K562 (cell line): ENCODE results near the gene ANO8. TPM values are rescaled to one million over a fixed set of nuclear protein-coding genes. Genes with fewer than 3 reads are reported as not detected.
A peak's percentile ranks its signal among the peaks of the same experiment; 100 is the strongest.

Experiments
- ELF2 ChIP-seq: fragments of 250-450 bp; sonication (Bioruptor Pico); IDR thresholded peaks from 2 replicates; pipeline ENCODE4 v1.5.0; 2021; ENCODE audit warnings: mild to moderate bottlenecking
- FOXK2 ChIP-seq, 2 experiments: fragments of 450-650 bp; IDR thresholded peaks in 1 of 2; conservative IDR thresholded peaks in 1 of 2; 2 replicates each; pipeline ENCODE4 v1.6.1; 2016; ENCODE audit warnings: low read depth in 2 of 2, mild to moderate bottlenecking in 1 of 2
- MCM2 ChIP-seq: fragments of 450-650 bp; IDR thresholded peaks from 2 replicates; pipeline ENCODE4 v1.6.1; 2017; ENCODE audit warnings: low read depth, mild to moderate bottlenecking
- MED1 ChIP-seq: sonication (generic); formaldehyde crosslinking; IDR thresholded peaks from 2 replicates; pipeline ENCODE4 v1.8.1; 2023; ENCODE audit warnings: missing genetic modification reagents, borderline replicate concordance
- OTX1 ChIP-seq: fragments of 450-650 bp; formaldehyde crosslinking; IDR thresholded peaks from 2 replicates; pipeline ENCODE4 v1.4.0; 2022; ENCODE audit warnings: mild to moderate bottlenecking
- PRPF4 ChIP-seq: fragments of 200-400 bp; formaldehyde crosslinking; IDR thresholded peaks from one replicate; pipeline ENCODE4 v1.6.1; 2017; ENCODE audit warnings: low read length, low read depth, mild to moderate bottlenecking; ENCODE audit not compliant: insufficient read depth, poor library complexity, severe bottlenecking
- PURB ChIP-seq: sonication (generic); formaldehyde crosslinking; IDR thresholded peaks from 2 replicates; pipeline ENCODE4 v1.9.0; 2021; ENCODE audit warnings: low read depth, mild to moderate bottlenecking, missing genetic modification reagents
- TARDBP ChIP-seq: fragments of 450-650 bp; IDR thresholded peaks from 2 replicates; pipeline ENCODE4 v1.6.1; 2016
- TBL1XR1 ChIP-seq, 2 experiments: IDR thresholded peaks; 2 replicates each; pipeline ENCODE4 v1.6.1; 2012; ENCODE audit warnings: improper control_type of control experiment in 2 of 2, low read length in 2 of 2, mild to moderate bottlenecking in 1 of 2
- TEAD1 ChIP-seq, 2 experiments: fragments of 450-650 bp in 1 of 2; sonication (generic) in 1 of 2; formaldehyde crosslinking; IDR thresholded peaks; 2 replicates each; pipeline versions ENCODE4 v1.4.0 to v1.8.0; 2020 to 2022; ENCODE audit warnings: mild to moderate bottlenecking in 2 of 2, missing genetic modification reagents in 1 of 2
- USF2 ChIP-seq: sonication (generic); formaldehyde crosslinking; IDR thresholded peaks from 2 replicates; pipeline ENCODE4 v1.5.0; 2020; ENCODE audit warnings: missing genetic modification reagents
- polyA plus RNA-seq, 8 experiments: library from polyadenylated mRNA; depleted of rRNA in 4 of 8; stranded (reverse) in 5 of 8; unstranded in 3 of 8; fragments of >200 nt; fragmentation: Nextera tagmentation in 2 of 8; fragmentation: Illumina TruSeq in 1 of 8; extraction: Ambion mirVana in 2 of 8; extraction: Trizol in 1 of 8; gene quantifications; 2 replicates each; pipeline versions ENCODE4 v1.2.1 to v1.2.3, GENCODE V29; 2011 to 2014; ENCODE audit warnings: inconsistent platforms in 1 of 8, missing spikeins in 1 of 8
- total RNA-seq, 7 experiments: library from RNA; depleted of rRNA in 6 of 7; stranded (reverse); fragments of >200 nt in 6 of 7; fragmentation: Illumina TruSeq in 2 of 7; extraction: Trizol in 2 of 7; gene quantifications; 2 replicates each; pipeline versions ENCODE4 v1.2.1 to v1.2.3, GENCODE V29; 2011 to 2021; ENCODE audit warnings: low replicate concordance in 1 of 7

The ANO8 gene
- total and polyA plus RNA-seq, 9 of the 15 experiments (the other 6 are each of a cell fraction or from before 2014, with no cell fraction given), result 0.07 to 7.6 (median 2.3) TPM; not detected in 1

GRCh38 chr19:17292301-17293074 is 42.2 kb downstream of the ANO8 start (continued):
- TF ChIP-seq FOXK2 (conservative IDR thresholded peaks at IDR 0.05 in 1 of 2, IDR thresholded peaks at IDR 0.05 in 1 of 2; ENCODE audit: low read depth in 2 of 2) (no peak; a peak in 1 of 4 replicates), MED1 (no peak), OTX1 (CRISPR knock-in tag) (no peak), ELF2 (CRISPR knock-in tag) (no peak), USF2 (no peak), TBL1XR1 (IDR thresholded peaks at IDR 0.05; ENCODE audit: low read length in 2 of 2) (no peak; a peak in 1 of 4 replicates), TARDBP (peak; percentile 60; the same call in 1 of the 2 replicates), MCM2 (no peak), PURB (no peak), PRPF4 (no peak), TEAD1 (CRISPR knock-in tag; IDR thresholded peaks at IDR 0.05) (peak in 1 of 2 experiments; percentile 87; a peak in 2 of 4 replicates)
